ENCODE data around the gene CCDC82.

- TF ChIP-seq CTCF (IDR thresholded peaks at IDR 0.05; ENCODE audit: low read length) (no peak), EZH2 (optimal IDR thresholded peaks at IDR 0.05; ENCODE audit: low read depth, low read length) (no peak), EZH2phosphoT487 (IDR thresholded peaks at IDR 0.05; ENCODE audit: low read length) (no peak)
These were observed 61.2 kb downstream of the CCDC82 start for GRCh38 chr11:96328395-96329010.
